Astrocyte (in vitro differentiated cells and primary cell): Measurements from ENCODE around the gene PLA2G4A.

Experiments used
- CTCF ChIP-seq: IDR thresholded peaks from 2 replicates; pipeline ENCODE4 v1.5.1; 2011; ENCODE audit warnings: low read depth, mild to moderate bottlenecking, inconsistent platforms, low read length, moderate library complexity; ENCODE audit not compliant: insufficient read depth
- EZH2 ChIP-seq: IDR thresholded peaks from 2 replicates; pipeline ENCODE4 v1.6.1; 2012; ENCODE audit warnings: mild to moderate bottlenecking, low read length, inconsistent platforms; ENCODE audit not compliant: insufficient read depth

DNA sequence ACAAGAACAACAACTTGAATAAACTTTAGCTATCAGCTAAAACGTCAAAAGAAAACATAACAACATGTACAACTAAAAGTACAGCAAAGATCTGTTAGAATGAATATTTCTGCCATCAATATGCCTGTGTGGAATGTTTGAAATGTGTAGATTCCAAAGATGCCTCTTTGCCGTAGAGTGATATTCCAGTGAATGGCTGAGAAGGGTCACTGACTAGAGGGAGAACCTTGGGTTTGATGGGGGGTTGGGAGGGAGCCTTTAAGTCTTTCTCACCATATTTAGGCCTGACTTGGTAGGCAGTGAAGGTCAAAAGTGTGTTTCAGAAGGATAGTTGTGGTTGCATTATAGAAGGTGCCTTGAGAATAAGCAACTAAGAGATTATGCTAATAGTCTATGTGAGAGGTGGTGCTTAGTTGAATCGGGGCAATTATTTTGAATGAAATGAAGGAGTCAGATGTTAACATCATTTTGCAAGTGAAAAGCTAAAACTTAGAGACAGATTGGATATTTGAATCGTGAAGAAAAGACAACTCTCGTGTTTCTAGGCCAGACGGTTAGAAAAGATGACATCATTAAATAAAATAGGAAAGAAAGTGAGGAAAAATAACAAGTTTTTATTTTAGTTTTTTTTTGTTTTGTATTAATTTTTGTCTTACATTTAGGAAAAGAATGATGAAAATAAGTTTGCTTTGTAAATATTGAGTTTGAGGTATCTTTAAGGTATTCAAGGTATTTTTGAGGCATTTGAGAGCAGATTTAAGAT lies 53.8 kb downstream of the PLA2G4A start:
- no peak for TF ChIP-seq CTCF
- no peak for TF ChIP-seq EZH2
